ENCODE results near the gene APOOL. TPM values are rescaled to one million over a fixed set of nuclear protein-coding genes. Genes with fewer than 3 reads are reported as not detected.

Gene APOOL
- total RNA-seq, 4 donors from 2014 or later: 14.9 to 22.9 (median 20.5) TPM

DNA sequence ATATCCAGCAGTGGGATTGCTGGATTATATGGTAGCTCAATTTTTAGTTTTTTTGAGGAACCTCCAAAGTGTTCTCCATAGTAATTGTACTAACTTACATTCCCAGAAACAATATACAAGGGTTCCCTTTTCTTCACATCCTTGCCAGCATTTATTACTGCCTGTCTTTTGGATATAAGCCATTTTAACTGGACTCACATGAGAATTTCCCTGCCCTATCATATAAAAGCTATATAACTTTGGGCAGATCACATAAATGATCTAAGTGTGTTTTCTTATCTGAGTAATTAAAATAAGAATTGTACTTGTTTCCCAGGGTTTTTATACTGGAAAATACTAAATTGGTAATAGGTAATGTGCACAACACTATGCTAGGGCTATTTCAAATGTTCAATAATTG lies 25.4 kb downstream of the APOOL start:
- TF ChIP-seq POLR2AphosphoS5 (IDR thresholded peaks at IDR 0.05) (no peak), POLR2A (IDR thresholded peaks at IDR 0.05; ENCODE audit: low read depth) (no peak), EP300 (IDR thresholded peaks at IDR 0.05) (no peak), CTCF (IDR thresholded peaks at IDR 0.05) (no peak)
- Histone ChIP-seq H3K9me3 (no peaks in the 10 kb centered on the region), H3K27ac (replicated peaks in 1 of 4) (no peak overlapping the region), H3K4me1 (peaks cover 0 to 16% (median 5%) of the 10 kb centered on the region in 4 donors), H3K36me3 (no peaks in the 10 kb centered on the region), H3K27me3 (no peaks in the 10 kb centered on the region), H3K4me3 (no peak overlapping the region)
- no peak for DNase-seq (ENCODE audit: extremely low spot score)
- intact Hi-C loops (cut with DNase I): no loop called here

GRCh38 chrX:85031505-85031904 lies 27.8 kb downstream of the APOOL start:
- no peaks in the 10 kb centered on the region for H3K9me3 ChIP-seq
- WGBS: 58% methylated on average over 2 of the region's 2 CpGs
- TF ChIP-seq POLR2AphosphoS5 (IDR thresholded peaks at IDR 0.05) (peak in 1 of 2 donors; percentile 11), EP300 (IDR thresholded peaks at IDR 0.05) (no peak)
- H3K4me1 ChIP-seq: peaks cover 0 to 16% (median 5%) of the 10 kb centered on the region in 4 donors
- no peaks in the 10 kb centered on the region for H3K36me3 ChIP-seq
- no peak for DNase-seq (ENCODE audit: extremely low spot score)
- intact Hi-C loops (cut with DNase I): no loop called here
- peak overlapping the region in 1 of 4 donors; percentile 39 for H3K27ac ChIP-seq (replicated peaks in 1 of 4)
- H3K4me3 ChIP-seq: no peak overlapping the region
- no peaks in the 10 kb centered on the region for H3K27me3 ChIP-seq

DNA sequence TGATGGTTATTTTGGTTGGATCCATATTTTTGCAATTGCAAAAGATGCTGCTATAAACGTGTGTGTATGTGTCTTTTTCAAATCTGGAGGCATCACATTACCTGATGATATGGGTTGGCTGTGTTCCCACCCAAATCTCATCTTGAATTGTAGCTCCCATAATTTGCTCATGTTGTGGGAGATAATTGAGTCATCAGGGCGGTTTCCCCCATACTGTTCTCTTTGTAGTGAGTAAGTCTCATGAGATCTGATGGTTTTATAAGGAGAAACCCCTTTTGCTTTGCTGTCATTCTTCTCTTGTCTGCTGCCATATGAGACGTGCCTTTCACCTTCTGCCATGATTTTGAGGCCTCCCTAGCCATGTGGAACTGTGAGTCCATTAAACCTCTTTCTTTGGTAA lies 33.4 kb downstream of the APOOL start:
- Histone ChIP-seq H3K4me3 (no peak overlapping the region), H3K4me1 (peaks cover 0 to 1% (median 0%) of the 10 kb centered on the region in 4 donors), H3K27ac (replicated peaks in 1 of 4) (no peak overlapping the region), H3K9me3 (peaks cover 0 to 13% (median 0%) of the 10 kb centered on the region in 4 donors), H3K36me3 (no peaks in the 10 kb centered on the region), H3K27me3 (no peaks in the 10 kb centered on the region)
- intact Hi-C loops (cut with DNase I): no loop called here
- TF ChIP-seq EP300 (IDR thresholded peaks at IDR 0.05): no peak
- TF ChIP-seq POLR2A (IDR thresholded peaks at IDR 0.05; ENCODE audit: low read depth): no peak
- TF ChIP-seq POLR2AphosphoS5 (IDR thresholded peaks at IDR 0.05): no peak
- no peak for TF ChIP-seq CTCF (IDR thresholded peaks at IDR 0.05)
- 70% methylated on average over 3 of the region's 3 CpGs for WGBS
- no peak for DNase-seq (ENCODE audit: extremely low spot score)

DNA sequence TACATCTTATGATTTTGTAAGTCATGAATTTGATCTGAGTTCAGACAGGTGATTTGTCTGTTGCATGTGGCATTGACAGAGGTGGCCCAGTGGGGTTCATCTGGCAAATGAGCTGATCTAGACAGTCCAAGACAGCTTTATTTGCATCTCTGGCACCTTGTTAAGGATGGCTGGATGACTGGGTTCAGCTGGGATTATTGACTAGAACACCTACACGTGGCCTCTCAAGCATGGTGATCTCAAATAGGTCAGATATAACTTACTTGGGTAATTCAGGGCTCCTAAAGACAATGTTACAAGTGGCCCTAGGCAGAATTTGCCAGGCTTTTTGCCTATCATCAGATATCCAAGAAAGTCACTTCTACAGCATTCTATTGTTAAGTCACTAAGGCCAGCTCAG lies 48.0 kb downstream of the APOOL start:
- TF ChIP-seq EP300 (IDR thresholded peaks at IDR 0.05): no peak
- no peak for TF ChIP-seq CTCF (IDR thresholded peaks at IDR 0.05)
- no peak for TF ChIP-seq POLR2A (IDR thresholded peaks at IDR 0.05; ENCODE audit: low read depth)
- no peak for TF ChIP-seq POLR2AphosphoS5 (IDR thresholded peaks at IDR 0.05)
- peak overlapping the region in 3 of 4 donors; percentile 39 to 63 (median 57) for H3K27ac ChIP-seq (replicated peaks in 1 of 4)
- no peak overlapping the region for H3K4me3 ChIP-seq
- WGBS: 64% methylated on average over 1 of the region's 1 CpG
- peaks cover 0 to 23% (median 4%) of the 10 kb centered on the region in 4 donors for H3K4me1 ChIP-seq
- H3K27me3 ChIP-seq: peaks cover 0 to 4% (median 0%) of the 10 kb centered on the region in 4 donors
- no peaks in the 10 kb centered on the region for H3K9me3 ChIP-seq
- no peak for DNase-seq (ENCODE audit: extremely low spot score)
- intact Hi-C loops (cut with DNase I): loop anchor here (5.0 kb wide), 1 partner anchor 324 kb away; no protein-coding TSS in a partner anchor
- no peaks in the 10 kb centered on the region for H3K36me3 ChIP-seq

- Histone ChIP-seq H3K9me3 (no peaks in the 10 kb centered on the region), H3K27me3 (peaks cover 0 to 4% (median 0%) of the 10 kb centered on the region in 4 donors), H3K36me3 (no peaks in the 10 kb centered on the region), H3K27ac (replicated peaks in 1 of 4) (peak overlapping the region in 3 of 4 donors; percentile 39 to 63 (median 57)), H3K4me3 (no peak overlapping the region), H3K4me1 (peaks cover 0 to 23% (median 4%) of the 10 kb centered on the region in 4 donors)
- intact Hi-C loops (cut with DNase I): loop anchor here (5.0 kb wide), 1 partner anchor 325 kb away; no protein-coding TSS in a partner anchor
- no peak for TF ChIP-seq EP300 (IDR thresholded peaks at IDR 0.05)
- TF ChIP-seq POLR2A (IDR thresholded peaks at IDR 0.05; ENCODE audit: low read depth): no peak
- no peak for TF ChIP-seq POLR2AphosphoS5 (IDR thresholded peaks at IDR 0.05)
- no peak for TF ChIP-seq CTCF (IDR thresholded peaks at IDR 0.05)
- 51% methylated on average over 3 of the region's 3 CpGs for WGBS
- DNase-seq (ENCODE audit: extremely low spot score): no peak
These were observed 48.5 kb downstream of the APOOL start for GRCh38 chrX:85052205-85052604.

All from esophagus muscularis mucosa (tissue), 4 donors.